ENCODE measurements around the gene CLEC11A.

- TF ChIP-seq EZH2 (IDR thresholded peaks at IDR 0.05; ENCODE audit: insufficient read depth, poor library complexity, severe bottlenecking), result no peak
- no peak for TF ChIP-seq EZH2phosphoT487 (IDR thresholded peaks at IDR 0.05; ENCODE audit: insufficient read depth, low read depth)
Observed at GRCh38 chr19:50753879-50754278, 30.7 kb downstream of the CLEC11A start.

All from GM23248 (cell line).